Astrocyte (in vitro differentiated cells and primary cell): ENCODE results near the gene ZNF24.
A peak's percentile ranks its signal among the peaks of the same experiment; 100 is the strongest.

Source experiments
- EZH2 ChIP-seq: IDR thresholded peaks from 2 replicates; pipeline ENCODE4 v1.6.1; 2012; ENCODE audit warnings: mild to moderate bottlenecking, low read length, inconsistent platforms; ENCODE audit not compliant: insufficient read depth
- TF ChIP-seq, protein P1 (sequence below): IDR thresholded peaks from 2 replicates; pipeline ENCODE4 v1.5.1; 2011; ENCODE audit warnings: low read depth, mild to moderate bottlenecking, inconsistent platforms, low read length, moderate library complexity; ENCODE audit not compliant: insufficient read depth

DNA sequence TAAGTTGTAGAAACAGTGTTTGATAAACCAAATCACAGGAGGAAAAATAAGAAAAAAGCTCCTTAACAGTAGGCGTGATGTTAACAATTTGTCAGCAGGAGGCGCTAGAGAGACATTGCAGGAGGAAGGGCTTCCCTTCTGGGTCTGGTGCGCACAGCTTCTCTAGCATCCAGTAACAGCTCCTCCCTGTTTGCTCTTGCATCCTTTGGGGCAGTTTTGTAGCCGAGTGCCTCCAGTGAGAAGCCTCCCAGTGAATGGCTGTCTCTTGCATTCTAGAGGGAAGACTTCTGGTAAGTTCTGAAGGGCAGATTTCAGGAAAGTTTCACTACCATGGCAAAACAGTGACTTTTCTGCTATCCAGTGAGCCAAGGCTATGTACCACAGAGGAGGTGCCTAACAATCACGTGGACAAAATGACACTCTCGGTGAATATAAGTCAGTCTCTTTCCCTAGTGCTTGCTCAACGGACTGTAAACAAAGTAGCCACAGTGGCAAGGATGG, 42.4 kb upstream of the ZNF24 start:
- TF ChIP-seq, protein P1, sequence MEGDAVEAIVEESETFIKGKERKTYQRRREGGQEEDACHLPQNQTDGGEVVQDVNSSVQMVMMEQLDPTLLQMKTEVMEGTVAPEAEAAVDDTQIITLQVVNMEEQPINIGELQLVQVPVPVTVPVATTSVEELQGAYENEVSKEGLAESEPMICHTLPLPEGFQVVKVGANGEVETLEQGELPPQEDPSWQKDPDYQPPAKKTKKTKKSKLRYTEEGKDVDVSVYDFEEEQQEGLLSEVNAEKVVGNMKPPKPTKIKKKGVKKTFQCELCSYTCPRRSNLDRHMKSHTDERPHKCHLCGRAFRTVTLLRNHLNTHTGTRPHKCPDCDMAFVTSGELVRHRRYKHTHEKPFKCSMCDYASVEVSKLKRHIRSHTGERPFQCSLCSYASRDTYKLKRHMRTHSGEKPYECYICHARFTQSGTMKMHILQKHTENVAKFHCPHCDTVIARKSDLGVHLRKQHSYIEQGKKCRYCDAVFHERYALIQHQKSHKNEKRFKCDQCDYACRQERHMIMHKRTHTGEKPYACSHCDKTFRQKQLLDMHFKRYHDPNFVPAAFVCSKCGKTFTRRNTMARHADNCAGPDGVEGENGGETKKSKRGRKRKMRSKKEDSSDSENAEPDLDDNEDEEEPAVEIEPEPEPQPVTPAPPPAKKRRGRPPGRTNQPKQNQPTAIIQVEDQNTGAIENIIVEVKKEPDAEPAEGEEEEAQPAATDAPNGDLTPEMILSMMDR: peak; percentile 94
- TF ChIP-seq EZH2: no peak
